ENCODE data around the gene KBTBD6. TPM values are rescaled to one million over a fixed set of nuclear protein-coding genes. Genes with fewer than 3 reads are reported as not detected.
A peak's percentile ranks its signal among the peaks of the same experiment; 100 is the strongest.
"Not testable (repeated sequence)": the region's sequence is repeated elsewhere in the genome, so short reads cannot be mapped to it uniquely, and the experiment has no call there.

Gene KBTBD6
- total and polyA plus RNA-seq, 7 donors, result 2.0 to 7.6 (median 5.6) TPM

GRCh38 chr13:41137951-41138350 is 5.3 kb upstream of the KBTBD6 start:
- H3K27me3 ChIP-seq (ENCODE audit: insufficient read depth in 3 of 3, low read length in 2 of 3), result no peaks in the 10 kb centered on the region
- H3K27ac ChIP-seq, result no peak overlapping the region
- WGBS, 3 donors, result 97 to 100% (median 100%) methylated on average over 2 of the region's 2 CpGs
- H3K4me3 ChIP-seq, result no peak overlapping the region
- no peaks in the 10 kb centered on the region for H3K9me3 ChIP-seq
- no peaks in the 10 kb centered on the region for H3K4me1 ChIP-seq
- ATAC-seq, result no peak
- intact Hi-C loops (cut with DNase I), result loop anchor here in 1 of 2 donors (5.0 to 10.0 kb wide), 2 partner anchors 44 to 73 kb away; partner anchors contain the start of gene WBP4
- no peak for TF ChIP-seq CTCF (IDR thresholded peaks at IDR 0.05)
- no peak for DNase-seq
- H3K36me3 ChIP-seq (ENCODE audit: insufficient read depth in 1 of 2, low read depth in 1 of 2), result no peaks in the 10 kb centered on the region

GRCh38 chr13:41137241-41137640 is 4.6 kb upstream of the KBTBD6 start:
- no peaks in the 10 kb centered on the region for H3K4me1 ChIP-seq
- H3K4me3 ChIP-seq, result no peak overlapping the region
- H3K36me3 ChIP-seq (ENCODE audit: insufficient read depth in 1 of 2, low read depth in 1 of 2), result no peaks in the 10 kb centered on the region
- ATAC-seq (no peak), DNase-seq (no peak)
- TF ChIP-seq CTCF (IDR thresholded peaks at IDR 0.05), result no peak
- no peaks in the 10 kb centered on the region for H3K27me3 ChIP-seq (ENCODE audit: insufficient read depth in 3 of 3, low read length in 2 of 3)
- WGBS, 3 donors, result 77 to 84% (median 81%) methylated on average over 3 of the region's 3 CpGs
- H3K9me3 ChIP-seq, result no peaks in the 10 kb centered on the region
- no peak overlapping the region for H3K27ac ChIP-seq
- intact Hi-C loops (cut with DNase I), result loop anchor here in 1 of 2 donors (5.0 to 10.0 kb wide), 2 partner anchors 45 to 72 kb away; partner anchors contain the start of gene WBP4

- no peaks in the 10 kb centered on the region for H3K9me3 ChIP-seq
- DNase-seq (no peak), ATAC-seq (no peak)
- no peak for TF ChIP-seq CTCF (IDR thresholded peaks at IDR 0.05)
- no peak overlapping the region for H3K4me3 ChIP-seq
- WGBS, 3 donors, result 91 to 96% (median 93%) methylated on average over 9 of the region's 9 CpGs
- no peaks in the 10 kb centered on the region for H3K36me3 ChIP-seq (ENCODE audit: insufficient read depth in 1 of 2, low read depth in 1 of 2)
- intact Hi-C loops (cut with DNase I), result loop anchor here in 1 of 2 donors (5.0 to 10.0 kb wide), 2 partner anchors 46 to 72 kb away; partner anchors contain the start of gene WBP4
- no peaks in the 10 kb centered on the region for H3K4me1 ChIP-seq
- no peak overlapping the region for H3K27ac ChIP-seq
- H3K27me3 ChIP-seq (ENCODE audit: insufficient read depth in 3 of 3, low read length in 2 of 3), result no peaks in the 10 kb centered on the region
These were observed 3.9 kb upstream of the KBTBD6 start for GRCh38 chr13:41136396-41137031.

- no peak overlapping the region for H3K4me3 ChIP-seq
- H3K4me1 ChIP-seq, result peaks cover 17% of the 10 kb centered on the region
- no peak for TF ChIP-seq CTCF (IDR thresholded peaks at IDR 0.05)
- H3K27ac ChIP-seq, result no peak overlapping the region
- whole genome bisulfite sequencing, 3 donors, result 93 to 94% (median 93%) methylated on average over 6 of the region's 6 CpGs
- intact Hi-C loops (cut with DNase I), result loop anchor here (1.0 to 10.0 kb wide), 4 partner anchors 60 to 72 kb away; partner anchors contain the start of genes WBP4 (in 2 of the 2) and KBTBD7 (in 1 of the 2)
- no peak for DNase-seq
- no peak for ATAC-seq
- H3K36me3 ChIP-seq (ENCODE audit: insufficient read depth in 1 of 2, low read depth in 1 of 2), result peaks cover 0 to 4% of the 10 kb centered on the region in 2 donors
- H3K9me3 ChIP-seq, result no peaks in the 10 kb centered on the region
- no peaks in the 10 kb centered on the region for H3K27me3 ChIP-seq (ENCODE audit: insufficient read depth in 3 of 3, low read length in 2 of 3)
These were observed 1.3 kb upstream of the KBTBD6 start for GRCh38 chr13:41133951-41134350.

- Histone ChIP-seq H3K27ac (peak overlapping the region; percentile 90), H3K4me1 (peaks cover 31% of the 10 kb centered on the region), H3K4me3 (peak overlapping the region; percentile 85)
- H3K36me3 ChIP-seq (ENCODE audit: insufficient read depth in 1 of 2, low read depth in 1 of 2); H3K9me3 ChIP-seq; H3K27me3 ChIP-seq (ENCODE audit: insufficient read depth in 3 of 3, low read length in 2 of 3): not testable (repeated sequence)
- ATAC-seq (peak; percentile 58 to 65 (median 62)), DNase-seq (peak; percentile 54 to 77)
- intact Hi-C loops (cut with DNase I), result loop anchor here (5.0 to 10.0 kb wide), 3 partner anchors 65 to 70 kb away; partner anchors contain the start of gene WBP4 (in 2 of the 2)
- WGBS, 3 donors, result 17 to 18% (median 17%) methylated on average over 39 to 48 of the region's 48 CpGs
These were observed 716 bp downstream of the KBTBD6 start for GRCh38 chr13:41131660-41132511.

- peaks cover 31% of the 10 kb centered on the region for H3K4me1 ChIP-seq
- peak overlapping the region; percentile 85 for H3K4me3 ChIP-seq
- ATAC-seq; DNase-seq; H3K36me3 ChIP-seq (ENCODE audit: insufficient read depth in 1 of 2, low read depth in 1 of 2); H3K27me3 ChIP-seq (ENCODE audit: insufficient read depth in 3 of 3, low read length in 2 of 3); H3K9me3 ChIP-seq: not testable (repeated sequence)
- WGBS, 3 donors, result 79 to 81% (median 80%) methylated on average over 4 of the region's 4 CpGs
- intact Hi-C loops (cut with DNase I), result loop anchor here (5.0 to 10.0 kb wide), 3 partner anchors 66 to 69 kb away; partner anchors contain the start of gene WBP4 (in 2 of the 2)
- H3K27ac ChIP-seq, result peak overlapping the region; percentile 60
These were observed 1.4 kb downstream of the KBTBD6 start for GRCh38 chr13:41131189-41131588.

All from psoas muscle (tissue), 8 donors.